Sciatic nerve (tissue), 2 donors: ENCODE measurements around the gene INPP5A. TPM values are rescaled to one million over a fixed set of nuclear protein-coding genes. Genes with fewer than 3 reads are reported as not detected.

Experiments
- ATAC-seq: fragments of 200-7000 bp; cut with Tn5 transposase; one replicate; pipeline ENCODE4 v1.9.1; 2020; ENCODE audit warnings: mild to moderate bottlenecking, moderate library complexity
- DNase-seq: peaks from one replicate; pipeline ENCODE4 v3.0.0-alpha.2; 2020; ENCODE audit warnings: low spot score
- intact Hi-C: fragments of 100-400 bp; cut with DNase I; formaldehyde crosslinking; loops from one replicate; pipeline ENCODE4 v1.14.2; 2022
- total RNA-seq: library from RNA; stranded (reverse); fragmentation: NEBNext Ultra II Directional; extraction: Animal tissue kit (Norgen Biotek cat#: 25700); gene quantifications from one replicate; pipeline ENCODE4 v1.2.1, GENCODE V29; 2021
- donor health status: DM: no; HTN: no; CAD: no.
- donor health status: DM: no; HTN: no; CAD: no.

Gene INPP5A
- total RNA-seq, 1 donor from 2014 or later: 54.3 TPM

GRCh38 chr10:132599732-132600131 lies 62.1 kb downstream of the INPP5A start:
- ATAC-seq (no peak), DNase-seq (no peak)
- intact Hi-C loops: no loop called here

GRCh38 chr10:132600416-132600815 lies 62.8 kb downstream of the INPP5A start:
- intact Hi-C loops: no loop called here
- DNase-seq (no peak), ATAC-seq (no peak)

- DNase-seq (no peak), ATAC-seq (no peak)
- intact Hi-C loops: no loop called here
These were observed 64.0 kb downstream of the INPP5A start for GRCh38 chr10:132601567-132601966.

GRCh38 chr10:132602614-132603013 lies 65.0 kb downstream of the INPP5A start:
- intact Hi-C loops: no loop called here
- DNase-seq (no peak), ATAC-seq (no peak)

- DNase-seq: no peak
- no peak for ATAC-seq
- intact Hi-C loops: no loop called here
These were observed 66.4 kb downstream of the INPP5A start for GRCh38 chr10:132603851-132604533.

GRCh38 chr10:132604686-132605085 lies 67.1 kb downstream of the INPP5A start:
- intact Hi-C loops: no loop called here
- no peak for DNase-seq
- no peak for ATAC-seq

GRCh38 chr10:132605390-132605789 lies 67.8 kb downstream of the INPP5A start:
- no peak for ATAC-seq
- DNase-seq: no peak
- intact Hi-C loops: no loop called here

- peak; percentile 27 for ATAC-seq
- intact Hi-C loops: no loop called here
These were observed 68.5 kb downstream of the INPP5A start for GRCh38 chr10:132606031-132606491.

GRCh38 chr10:132606536-132607316 lies 69.1 kb downstream of the INPP5A start:
- peak; percentile 86 for ATAC-seq
- DNase-seq: peak; percentile 83
- intact Hi-C loops: no loop called here

More at GRCh38 chr10:132606031-132606491, 68.5 kb downstream of the INPP5A start:
- DNase-seq: no peak

GRCh38 chr10:132607491-132607890 lies 69.9 kb downstream of the INPP5A start:
- intact Hi-C loops: no loop called here
- DNase-seq (peak; percentile 51), ATAC-seq (no peak)

- intact Hi-C loops: no loop called here
- no peak for ATAC-seq
- peak; percentile 52 for DNase-seq
These were observed 70.4 kb downstream of the INPP5A start for GRCh38 chr10:132607961-132608495.

GRCh38 chr10:132608511-132609195 lies 71.1 kb downstream of the INPP5A start:
- ATAC-seq (no peak), DNase-seq (no peak)
- intact Hi-C loops: no loop called here

GRCh38 chr10:132609211-132609610 lies 71.6 kb downstream of the INPP5A start:
- no peak for ATAC-seq
- DNase-seq: no peak
- intact Hi-C loops: no loop called here

- intact Hi-C loops: no loop called here
- no peak for DNase-seq
- ATAC-seq: no peak
These were observed 72.6 kb downstream of the INPP5A start for GRCh38 chr10:132610071-132610701.

GRCh38 chr10:132611026-132611910 lies 73.7 kb downstream of the INPP5A start:
- ATAC-seq (no peak), DNase-seq (no peak)
- intact Hi-C loops: no loop called here

- DNase-seq: no peak
- ATAC-seq: no peak
- intact Hi-C loops: no loop called here
These were observed 74.4 kb downstream of the INPP5A start for GRCh38 chr10:132611986-132612385.

- peak; percentile 53 for DNase-seq
- peak; percentile 40 for ATAC-seq
- intact Hi-C loops: no loop called here
These were observed 75.3 kb downstream of the INPP5A start for GRCh38 chr10:132612571-132613504.
